NCI-H460 (cell line): ENCODE measurements around the gene FASN. TPM values are rescaled to one million over a fixed set of nuclear protein-coding genes. Genes with fewer than 3 reads are reported as not detected.

Source experiments
- DNase-seq: peaks from one replicate; pipeline ENCODE4 v3.0.0-alpha.2; 2016; ENCODE audit warnings: low read depth; ENCODE audit errors: extremely low read depth
- total RNA-seq: library from RNA; depleted of rRNA; stranded (reverse); fragments of >200 nt; shearing (Covaris generic); gene quantifications from 2 replicates; pipeline ENCODE4 v1.2.3, GENCODE V29; 2014

FASN gene
- total RNA-seq, 1 experiment from 2014 or later = 54.7 TPM

GRCh38 chr17:82089723-82090548, 8.1 kb downstream of the FASN start:
- DNase-seq = no peak

GRCh38 chr17:82088838-82089722, 9.0 kb downstream of the FASN start:
- DNase-seq = no peak

- no peak for DNase-seq
Observed at GRCh38 chr17:82087961-82088837, 9.8 kb downstream of the FASN start.

- DNase-seq = no peak
Observed at GRCh38 chr17:82086941-82087906, 10.8 kb downstream of the FASN start.

GRCh38 chr17:82085931-82086764, 11.9 kb downstream of the FASN start:
- DNase-seq = no peak

- no peak for DNase-seq
Observed at GRCh38 chr17:82085031-82085861, 12.8 kb downstream of the FASN start.

- no peak for DNase-seq
Observed at GRCh38 chr17:82084373-82085030, 13.5 kb downstream of the FASN start.

GRCh38 chr17:82083533-82084359, 14.3 kb downstream of the FASN start:
- no peak for DNase-seq

- DNase-seq = no peak
Observed at GRCh38 chr17:82083009-82083408, 15.0 kb downstream of the FASN start.

- no peak for DNase-seq
Observed at GRCh38 chr17:82082456-82082855, 15.6 kb downstream of the FASN start.

GRCh38 chr17:82081966-82082365, 16.1 kb downstream of the FASN start:
- no peak for DNase-seq

- DNase-seq = no peak
Observed at GRCh38 chr17:82081546-82081945, 16.5 kb downstream of the FASN start.

GRCh38 chr17:82080789-82081464, 17.1 kb downstream of the FASN start:
- DNase-seq = no peak

GRCh38 chr17:82080048-82080788, 17.8 kb downstream of the FASN start:
- no peak for DNase-seq
